Glutamatergic neuron (in vitro differentiated cells): ENCODE results near the gene STRADA. TPM values are rescaled to one million over a fixed set of nuclear protein-coding genes. Genes with fewer than 3 reads are reported as not detected.

ENCODE experiments used
- DNase-seq: peaks from one replicate; pipeline ENCODE4 v3.0.0; 2022
- H3K27ac Mint-ChIP-seq: one replicate; pipeline ENCODE4 v1.8.0; 2020; ENCODE audit warnings: mild to moderate bottlenecking, mixed read lengths, inconsistent platforms; ENCODE audit not compliant: unreplicated experiment
- H3K27me3 Mint-ChIP-seq: one replicate; pipeline ENCODE4 v1.8.0; 2020; ENCODE audit warnings: mild to moderate bottlenecking, moderate library complexity, mixed read lengths, inconsistent platforms; ENCODE audit not compliant: unreplicated experiment
- H3K36me3 Mint-ChIP-seq: one replicate; pipeline ENCODE4 v1.8.0; 2020; ENCODE audit warnings: mild to moderate bottlenecking, mixed read lengths, inconsistent platforms; ENCODE audit not compliant: unreplicated experiment
- H3K4me1 Mint-ChIP-seq: one replicate; pipeline ENCODE4 v1.8.0; 2020; ENCODE audit warnings: mild to moderate bottlenecking, low read depth, mixed read lengths, inconsistent platforms; ENCODE audit not compliant: unreplicated experiment
- H3K4me3 Mint-ChIP-seq: one replicate; pipeline ENCODE4 v1.8.0; 2020; ENCODE audit warnings: mild to moderate bottlenecking, mixed read lengths, inconsistent platforms; ENCODE audit not compliant: unreplicated experiment
- H3K9me3 Mint-ChIP-seq: one replicate; pipeline ENCODE4 v1.8.0; 2020; ENCODE audit warnings: mild to moderate bottlenecking, moderate library complexity, mixed read lengths, inconsistent platforms; ENCODE audit not compliant: unreplicated experiment
- CTCF ChIP-seq: fragments of 200-600 bp; sonication (generic); IDR thresholded peaks from one replicate; pipeline ENCODE4 v1.5.0; 2021; ENCODE audit not compliant: partially characterized antibody, unreplicated experiment
- total RNA-seq: library from RNA; stranded (reverse); fragmentation: NEBNext Ultra II Directional; extraction: Animal tissue kit (Norgen Biotek cat#: 25700); gene quantifications from one replicate; pipeline ENCODE4 v1.2.1, GENCODE V29; 2021; ENCODE audit not compliant: unreplicated experiment

The STRADA gene
- total RNA-seq, 1 donor from 2014 or later, result 58.8 TPM

- TF ChIP-seq CTCF, result no peak
- no peak for DNase-seq
- H3K27ac Mint-ChIP-seq, result no peak overlapping the region
- H3K9me3 Mint-ChIP-seq, result no peaks in the 10 kb centered on the region
- no peaks in the 10 kb centered on the region for H3K27me3 Mint-ChIP-seq
- H3K4me3 Mint-ChIP-seq, result no peak overlapping the region
- H3K4me1 Mint-ChIP-seq, result no peaks in the 10 kb centered on the region
- H3K36me3 Mint-ChIP-seq, result no peaks in the 10 kb centered on the region
These were observed 22.6 kb downstream of the STRADA start for GRCh38 chr17:63718988-63719387.

DNA sequence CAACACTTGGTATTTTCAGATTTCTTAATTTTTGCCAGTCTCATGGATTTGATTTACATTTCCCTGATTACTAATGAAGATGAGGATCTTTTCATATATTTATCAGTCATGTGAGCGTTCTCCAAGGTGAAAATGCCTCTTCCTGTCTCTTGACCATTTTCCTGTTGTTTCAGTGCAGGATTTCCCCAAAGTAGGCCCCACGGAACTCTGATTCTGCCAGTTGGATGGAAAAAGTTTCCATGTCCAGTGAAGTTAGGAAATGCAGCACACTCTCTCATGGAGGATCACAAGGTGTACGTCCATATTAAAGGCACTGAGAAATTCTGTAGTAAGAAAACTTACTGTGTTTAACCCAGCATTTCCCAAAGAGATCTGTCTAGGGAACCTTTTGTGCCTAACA is 25.2 kb downstream of the STRADA start:
- H3K4me3 Mint-ChIP-seq, result no peak overlapping the region
- H3K36me3 Mint-ChIP-seq, result no peaks in the 10 kb centered on the region
- peak overlapping the region; percentile 76 for H3K27ac Mint-ChIP-seq
- no peaks in the 10 kb centered on the region for H3K4me1 Mint-ChIP-seq
- TF ChIP-seq CTCF, result no peak
- no peak for DNase-seq
- no peaks in the 10 kb centered on the region for H3K27me3 Mint-ChIP-seq
- no peaks in the 10 kb centered on the region for H3K9me3 Mint-ChIP-seq

GRCh38 chr17:63714550-63715277 is 26.9 kb downstream of the STRADA start:
- Mint-ChIP-seq H3K36me3 (no peaks in the 10 kb centered on the region), H3K9me3 (no peaks in the 10 kb centered on the region), H3K4me3 (no peak overlapping the region), H3K4me1 (no peaks in the 10 kb centered on the region), H3K27me3 (no peaks in the 10 kb centered on the region), H3K27ac (no peak overlapping the region)
- no peak for DNase-seq
- no peak for TF ChIP-seq CTCF

- Mint-ChIP-seq H3K27ac (no peak overlapping the region), H3K4me1 (peaks cover 8% of the 10 kb centered on the region), H3K36me3 (no peaks in the 10 kb centered on the region), H3K27me3 (peaks cover 9% of the 10 kb centered on the region), H3K9me3 (peaks cover 2% of the 10 kb centered on the region), H3K4me3 (no peak overlapping the region)
- DNase-seq, result no peak
- TF ChIP-seq CTCF, result no peak
These were observed 32.5 kb downstream of the STRADA start for GRCh38 chr17:63709110-63709509.

- peaks cover 9% of the 10 kb centered on the region for H3K27me3 Mint-ChIP-seq
- TF ChIP-seq CTCF, result no peak
- H3K27ac Mint-ChIP-seq, result no peak overlapping the region
- DNase-seq, result no peak
- H3K4me3 Mint-ChIP-seq, result no peak overlapping the region
- H3K36me3 Mint-ChIP-seq, result no peaks in the 10 kb centered on the region
- H3K4me1 Mint-ChIP-seq, result peaks cover 26% of the 10 kb centered on the region
- peaks cover 9% of the 10 kb centered on the region for H3K9me3 Mint-ChIP-seq
These were observed 34.4 kb downstream of the STRADA start for GRCh38 chr17:63707151-63707550.
